Measurements from ENCODE around the gene METAP2.

METAP2 gene

GRCh38 chr12:95513599-95513998 lies 39.6 kb downstream of the METAP2 start:
- no peak for DNase-seq (ENCODE audit: low read depth)

- DNase-seq (ENCODE audit: low read depth), result no peak
Measured at GRCh38 chr12:95515197-95515596, 41.2 kb downstream of the METAP2 start.

GRCh38 chr12:95516757-95517156 lies 42.8 kb downstream of the METAP2 start:
- no peak for DNase-seq (ENCODE audit: low read depth)

- no peak for DNase-seq (ENCODE audit: low read depth)
Measured at GRCh38 chr12:95517246-95517645, 43.3 kb downstream of the METAP2 start.

GRCh38 chr12:95518944-95519343 lies 45.0 kb downstream of the METAP2 start:
- DNase-seq (ENCODE audit: low read depth), result no peak

GRCh38 chr12:95520816-95521215 lies 46.9 kb downstream of the METAP2 start:
- DNase-seq (ENCODE audit: low read depth), result no peak

- no peak for DNase-seq (ENCODE audit: low read depth)
Measured at GRCh38 chr12:95522692-95523091, 48.7 kb downstream of the METAP2 start.

- DNase-seq (ENCODE audit: low read depth), result no peak
Measured at GRCh38 chr12:95528431-95528830, 54.5 kb downstream of the METAP2 start.

GRCh38 chr12:95529693-95530225 lies 55.8 kb downstream of the METAP2 start:
- DNase-seq (ENCODE audit: low read depth), result no peak

GRCh38 chr12:95532851-95533250 lies 58.9 kb downstream of the METAP2 start:
- no peak for DNase-seq (ENCODE audit: low read depth)

GRCh38 chr12:95533985-95534384 lies 60.0 kb downstream of the METAP2 start:
- no peak for DNase-seq (ENCODE audit: low read depth)

- DNase-seq (ENCODE audit: low read depth), result no peak
Measured at GRCh38 chr12:95538006-95538405, 64.1 kb downstream of the METAP2 start.

- no peak for DNase-seq (ENCODE audit: low read depth)
Measured at GRCh38 chr12:95538656-95539055, 64.7 kb downstream of the METAP2 start.

GRCh38 chr12:95541436-95541835 lies 67.5 kb downstream of the METAP2 start:
- DNase-seq (ENCODE audit: low read depth), result no peak

- DNase-seq (ENCODE audit: low read depth), result no peak
Measured at GRCh38 chr12:95543305-95543704, 69.4 kb downstream of the METAP2 start.

- DNase-seq (ENCODE audit: low read depth), result no peak
Measured at GRCh38 chr12:95544756-95545155, 70.8 kb downstream of the METAP2 start.

GRCh38 chr12:95545303-95545702 lies 71.4 kb downstream of the METAP2 start:
- no peak for DNase-seq (ENCODE audit: low read depth)

GRCh38 chr12:95545731-95546490 lies 72.0 kb downstream of the METAP2 start:
- DNase-seq (ENCODE audit: low read depth), result no peak

- no peak for DNase-seq (ENCODE audit: low read depth)
Measured at GRCh38 chr12:95546491-95546813, 72.5 kb downstream of the METAP2 start.

- peak; percentile 12 for DNase-seq (ENCODE audit: low read depth)
Measured at GRCh38 chr12:95547522-95548055, 73.6 kb downstream of the METAP2 start.

- no peak for DNase-seq (ENCODE audit: low read depth)
Measured at GRCh38 chr12:95548056-95548538, 74.1 kb downstream of the METAP2 start.

- no peak for DNase-seq (ENCODE audit: low read depth)
Measured at GRCh38 chr12:95548539-95549391, 74.8 kb downstream of the METAP2 start.

All from GM04504 (cell line).